Gastrocnemius medialis (tissue), 4 donors: ENCODE results near the gene MDM2. TPM values are rescaled to one million over a fixed set of nuclear protein-coding genes. Genes with fewer than 3 reads are reported as not detected.
"Not testable (repeated sequence)": the region's sequence is repeated elsewhere in the genome, so short reads cannot be mapped to it uniquely, and the experiment has no call there.

Experiments used
- ATAC-seq, 2 donors: fragments of 150-250 bp; one replicate each; pipeline ENCODE4 v1.9.1; 2016
- DNase-seq, 2 donors: peaks; one replicate each; pipeline ENCODE4 v3.0.0-alpha.2; 2019
- H3K27ac ChIP-seq, 4 donors: fragments of 200-600 bp; sonication (generic); 1 replicate in 1 of 4; 2 replicates in 3 of 4; pipeline ENCODE4 v1.5.1; 2016 to 2018; ENCODE audit warnings: mild to moderate bottlenecking in 2 of 4, moderate library complexity in 1 of 4
- H3K27me3 ChIP-seq, 3 donors: fragments of 200-600 bp; sonication (generic) in 2 of 3; 1 replicate in 1 of 3; 2 replicates in 2 of 3; pipeline versions ENCODE4 v1.5.1 to v1.6.0; 2016 to 2019; ENCODE audit warnings: mild to moderate bottlenecking in 1 of 3, moderate library complexity in 1 of 3
- H3K36me3 ChIP-seq, 2 donors: fragments of 200-600 bp; sonication (generic) in 1 of 2; one replicate each; pipeline ENCODE4 v1.5.1; 2017 to 2018
- H3K4me1 ChIP-seq, 2 donors: fragments of 200-600 bp; sonication (generic) in 1 of 2; one replicate each; pipeline ENCODE4 v1.5.1; 2016 to 2017; ENCODE audit warnings: mild to moderate bottlenecking in 2 of 2
- H3K4me3 ChIP-seq, 4 donors: fragments of 200-600 bp; sonication (generic) in 3 of 4; 1 replicate in 1 of 4; 2 replicates in 3 of 4; pipeline ENCODE4 v1.5.1; 2016 to 2019; ENCODE audit warnings: mild to moderate bottlenecking in 2 of 4
- H3K9me3 ChIP-seq, 3 donors: fragments of 200-600 bp; sonication (generic) in 2 of 3; 1 replicate in 1 of 3; 2 replicates in 2 of 3; pipeline ENCODE4 v1.5.1; 2016 to 2019
- POLR2A ChIP-seq, 2 donors: fragments of 450-650 bp; IDR thresholded peaks; one replicate each; pipeline ENCODE4 v1.6.1; 2017; ENCODE audit warnings: antibody characterized with exemption in 2 of 2, mild to moderate bottlenecking in 2 of 2, moderate library complexity in 2 of 2
- in situ Hi-C, 4 donors: fragments of 200-750 bp; cut with MboI; loops; one replicate each; pipeline versions ENCODE4 v1.15.0 to v1.8.0; 2017; ENCODE audit warnings: low sequenced_read_pairs in 4 of 4
- intact Hi-C: fragments of 100-400 bp; cut with DNase I; formaldehyde crosslinking; loops from one replicate; pipeline ENCODE4 v1.15.1; 2023; ENCODE audit warnings: low total_unique reads
- total RNA-seq, 4 donors: library from RNA; depleted of rRNA; stranded (reverse); fragments of >200 nt; gene quantifications; one replicate each; pipeline versions ENCODE4 v1.1.0 to v1.2.3, GENCODE V29; 2016
- TF ChIP-seq, protein P1 (sequence below), 5 experiments: fragments of 450-650 bp in 3 of 5; fragments of 200-600 bp in 2 of 5; sonication (generic) in 2 of 5; IDR thresholded peaks in 4 of 5; conservative IDR thresholded peaks in 1 of 5; 1 replicate in 4 of 5; 2 replicates in 1 of 5; pipeline ENCODE4 v1.5.1; 2016 to 2019; ENCODE audit warnings: antibody characterized with exemption in 5 of 5, mild to moderate bottlenecking in 3 of 5, moderate library complexity in 3 of 5

The MDM2 gene
- total RNA-seq, 4 donors from 2014 or later = 61.6 to 92.2 (median 70.0) TPM

DNA sequence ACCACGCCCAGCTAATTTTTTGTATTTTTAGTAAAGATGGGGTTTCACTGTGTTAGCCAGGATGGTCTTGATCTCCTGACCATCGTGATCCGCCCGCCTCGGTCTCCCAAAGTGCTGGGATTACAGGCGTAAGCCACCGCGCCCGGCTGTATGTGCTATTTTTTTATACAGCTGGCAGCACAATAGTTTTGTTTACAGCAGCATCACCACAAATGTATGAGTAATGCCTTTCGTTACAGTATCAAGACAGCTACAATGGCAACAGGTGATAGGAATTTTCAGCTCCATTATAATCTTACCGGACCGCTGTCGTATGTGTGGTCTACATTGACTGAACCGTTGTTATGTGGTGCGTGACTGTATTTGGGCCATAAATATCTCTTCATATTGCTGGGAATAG is 11.6 kb upstream of the MDM2 start:
- DNase-seq (no peak), ATAC-seq (no peak)
- TF ChIP-seq, protein P1, sequence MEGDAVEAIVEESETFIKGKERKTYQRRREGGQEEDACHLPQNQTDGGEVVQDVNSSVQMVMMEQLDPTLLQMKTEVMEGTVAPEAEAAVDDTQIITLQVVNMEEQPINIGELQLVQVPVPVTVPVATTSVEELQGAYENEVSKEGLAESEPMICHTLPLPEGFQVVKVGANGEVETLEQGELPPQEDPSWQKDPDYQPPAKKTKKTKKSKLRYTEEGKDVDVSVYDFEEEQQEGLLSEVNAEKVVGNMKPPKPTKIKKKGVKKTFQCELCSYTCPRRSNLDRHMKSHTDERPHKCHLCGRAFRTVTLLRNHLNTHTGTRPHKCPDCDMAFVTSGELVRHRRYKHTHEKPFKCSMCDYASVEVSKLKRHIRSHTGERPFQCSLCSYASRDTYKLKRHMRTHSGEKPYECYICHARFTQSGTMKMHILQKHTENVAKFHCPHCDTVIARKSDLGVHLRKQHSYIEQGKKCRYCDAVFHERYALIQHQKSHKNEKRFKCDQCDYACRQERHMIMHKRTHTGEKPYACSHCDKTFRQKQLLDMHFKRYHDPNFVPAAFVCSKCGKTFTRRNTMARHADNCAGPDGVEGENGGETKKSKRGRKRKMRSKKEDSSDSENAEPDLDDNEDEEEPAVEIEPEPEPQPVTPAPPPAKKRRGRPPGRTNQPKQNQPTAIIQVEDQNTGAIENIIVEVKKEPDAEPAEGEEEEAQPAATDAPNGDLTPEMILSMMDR (IDR thresholded peaks at IDR 0.05 in 4 of 5, conservative IDR thresholded peaks at IDR 0.05 in 1 of 5) = no peak
- no peak for TF ChIP-seq POLR2A (IDR thresholded peaks at IDR 0.05)
- no peak overlapping the region for H3K27ac ChIP-seq
- no peak overlapping the region for H3K4me3 ChIP-seq
- no peaks in the 10 kb centered on the region for H3K4me1 ChIP-seq
- in situ Hi-C loops (no loop called here), intact Hi-C loops (no loop called here)
- no peaks in the 10 kb centered on the region for H3K27me3 ChIP-seq
- no peaks in the 10 kb centered on the region for H3K9me3 ChIP-seq
- H3K36me3 ChIP-seq = no peaks in the 10 kb centered on the region

DNA sequence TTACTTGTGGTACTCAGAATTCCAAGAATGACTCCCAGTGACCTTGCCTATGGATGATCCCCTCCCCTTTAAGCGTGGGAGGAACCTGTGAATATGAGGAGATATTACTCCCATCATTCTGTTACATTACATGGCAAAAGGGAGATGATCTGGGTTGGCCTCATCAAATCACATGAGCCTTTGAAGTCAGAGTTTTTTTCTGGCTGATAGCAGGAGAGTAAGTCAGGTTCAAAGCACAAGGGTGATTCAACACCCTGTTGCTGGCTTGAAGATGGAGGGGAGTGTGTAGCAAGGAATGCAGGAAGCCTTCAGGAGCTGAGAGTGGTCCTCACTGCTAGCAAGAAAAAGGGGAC is 9.1 kb upstream of the MDM2 start:
- Histone ChIP-seq H3K36me3 (no peaks in the 10 kb centered on the region), H3K4me3 (no peak overlapping the region), H3K27me3 (no peaks in the 10 kb centered on the region), H3K9me3 (no peaks in the 10 kb centered on the region), H3K4me1 (no peaks in the 10 kb centered on the region), H3K27ac (no peak overlapping the region)
- DNase-seq = no peak
- intact Hi-C loops (no loop called here), in situ Hi-C loops (no loop called here)
- TF ChIP-seq POLR2A (IDR thresholded peaks at IDR 0.05) = no peak
- TF ChIP-seq, protein P1 (IDR thresholded peaks at IDR 0.05 in 4 of 5, conservative IDR thresholded peaks at IDR 0.05 in 1 of 5) = no peak
- no peak for ATAC-seq

DNA sequence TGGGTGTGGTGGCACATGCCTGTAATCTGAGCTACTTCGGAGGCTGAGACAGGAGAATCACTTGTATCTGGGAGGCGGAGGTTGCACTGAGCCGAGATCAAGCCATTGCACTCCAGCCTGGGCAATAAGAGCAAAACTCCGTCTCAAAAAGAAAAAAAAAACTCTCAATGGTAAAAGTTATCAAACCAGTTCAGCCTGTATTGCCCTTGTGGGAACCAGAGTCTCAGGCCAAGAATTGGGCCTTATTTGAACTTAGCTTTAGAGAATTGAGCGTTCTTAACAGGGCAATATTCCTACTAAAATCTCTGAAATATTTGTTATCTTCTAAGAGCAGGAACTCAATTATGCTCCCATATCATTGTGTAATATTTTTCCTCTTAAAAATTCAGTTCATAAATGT is 7.7 kb upstream of the MDM2 start:
- Histone ChIP-seq H3K4me1 (no peaks in the 10 kb centered on the region), H3K4me3 (no peak overlapping the region), H3K9me3 (no peaks in the 10 kb centered on the region), H3K36me3 (no peaks in the 10 kb centered on the region), H3K27me3 (no peaks in the 10 kb centered on the region), H3K27ac (no peak overlapping the region)
- ATAC-seq (no peak), DNase-seq (no peak)
- TF ChIP-seq, protein P1 (IDR thresholded peaks at IDR 0.05 in 4 of 5, conservative IDR thresholded peaks at IDR 0.05 in 1 of 5) = no peak
- TF ChIP-seq POLR2A (IDR thresholded peaks at IDR 0.05) = no peak
- intact Hi-C loops = loop anchor here (10.0 kb wide), 1 partner anchor 465 kb away; the partner anchor contains the start of gene MDM1
- in situ Hi-C loops = loop anchor here in 1 of 4 donors (25.0 kb wide), 1 partner anchor 438 kb away; no protein-coding TSS in a partner anchor

DNA sequence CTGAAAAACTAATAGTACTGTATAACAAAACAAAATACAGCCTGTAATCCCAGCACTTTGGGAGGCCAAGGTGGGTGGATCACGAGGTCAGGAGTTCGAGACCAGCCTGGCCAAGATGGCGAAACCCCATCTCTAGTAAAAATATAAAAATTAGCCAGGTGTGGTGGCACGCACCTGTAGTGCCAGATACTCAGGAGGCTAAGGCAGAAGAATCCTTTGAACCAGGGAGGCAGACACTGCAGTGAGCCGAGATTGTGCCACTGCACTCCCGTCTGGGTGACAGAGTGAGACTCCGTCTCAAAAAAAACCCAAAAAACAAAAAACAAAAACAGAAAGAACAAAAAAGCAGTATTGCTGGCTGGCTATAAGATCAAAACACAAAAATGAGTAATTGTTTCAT is 6.9 kb upstream of the MDM2 start:
- in situ Hi-C loops = loop anchor here in 1 of 4 donors (25.0 kb wide), 1 partner anchor 439 kb away; no protein-coding TSS in a partner anchor
- not testable (repeated sequence) for H3K9me3 ChIP-seq, H3K36me3 ChIP-seq, H3K4me1 ChIP-seq, H3K27me3 ChIP-seq, H3K27ac ChIP-seq, H3K4me3 ChIP-seq, DNase-seq, ATAC-seq
- intact Hi-C loops = loop anchor here (10.0 kb wide), 1 partner anchor 466 kb away; the partner anchor contains the start of gene MDM1

DNA sequence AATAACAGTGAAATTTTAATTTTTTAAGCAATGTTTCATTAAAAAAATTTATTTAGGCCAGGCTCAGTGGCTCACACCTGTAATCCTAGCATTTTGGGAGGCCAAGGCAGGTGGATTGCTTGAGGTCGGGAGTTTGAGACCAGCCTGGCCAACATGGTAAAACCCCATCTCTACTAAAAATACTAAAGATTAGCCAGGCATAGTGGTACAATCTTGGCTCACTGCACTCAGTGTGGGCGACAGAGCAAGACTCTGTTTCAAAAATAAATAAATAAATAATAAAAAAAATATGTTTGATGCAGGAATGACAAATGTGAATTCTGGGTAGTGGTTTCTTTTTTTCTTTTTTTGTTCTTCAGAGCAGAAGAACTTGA is 5.6 kb upstream of the MDM2 start:
- H3K27ac ChIP-seq, H3K4me1 ChIP-seq, H3K36me3 ChIP-seq, H3K4me3 ChIP-seq, DNase-seq, H3K9me3 ChIP-seq, H3K27me3 ChIP-seq, ATAC-seq: not testable (repeated sequence)
- intact Hi-C loops (loop anchor here (10.0 kb wide), 1 partner anchor 468 kb away; the partner anchor contains the start of gene MDM1), in situ Hi-C loops (loop anchor here in 1 of 4 donors (25.0 kb wide), 1 partner anchor 440 kb away; no protein-coding TSS in a partner anchor)

DNA sequence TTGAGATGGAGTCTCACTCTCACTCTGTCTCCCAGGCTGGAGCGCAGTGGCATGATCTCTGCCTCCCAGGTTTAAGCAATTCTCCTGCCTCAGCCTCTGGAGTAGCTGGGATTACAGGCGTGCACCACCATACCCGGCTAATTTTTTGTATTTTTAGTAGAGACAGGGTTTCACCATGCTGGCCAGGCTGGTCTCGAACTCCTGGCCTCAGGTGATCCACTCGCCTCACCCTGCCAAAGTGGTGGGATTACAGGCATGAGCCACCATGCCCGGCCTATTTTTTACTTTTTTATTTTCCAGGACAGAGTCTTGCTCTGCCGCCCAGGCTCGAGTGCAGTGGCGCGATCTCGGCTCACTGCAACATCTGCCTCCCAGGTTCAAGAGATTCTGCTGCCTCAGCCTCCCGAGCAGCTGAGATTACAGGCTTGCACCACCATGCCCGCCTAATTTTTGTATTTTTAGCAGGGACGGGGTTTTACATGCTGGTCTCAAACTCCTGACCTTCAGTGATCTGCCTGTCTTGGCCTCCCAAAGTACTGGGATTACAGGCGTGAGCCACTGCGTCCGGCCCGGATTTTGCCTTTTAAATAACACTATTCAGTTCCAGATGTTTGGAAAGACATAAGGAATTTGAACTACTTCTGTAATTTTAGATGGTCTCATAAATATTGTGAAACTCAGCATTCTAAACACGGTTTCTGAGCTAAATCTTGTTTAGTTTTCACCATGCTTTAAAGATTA is 4.9 kb upstream of the MDM2 start:
- not testable (repeated sequence) for DNase-seq, H3K4me1 ChIP-seq, ATAC-seq, H3K36me3 ChIP-seq, H3K9me3 ChIP-seq, H3K4me3 ChIP-seq, H3K27me3 ChIP-seq, H3K27ac ChIP-seq
- in situ Hi-C loops (loop anchor here in 1 of 4 donors (25.0 kb wide), 1 partner anchor 441 kb away; no protein-coding TSS in a partner anchor), intact Hi-C loops (loop anchor here (10.0 kb wide), 1 partner anchor 468 kb away; the partner anchor contains the start of gene MDM1)
